H7 (cell line): ENCODE measurements around the gene PIANP. TPM values are rescaled to one million over a fixed set of nuclear protein-coding genes. Genes with fewer than 3 reads are reported as not detected.
A peak's percentile ranks its signal among the peaks of the same experiment; 100 is the strongest.

Experiments used
- DNase-seq: peaks from one replicate; pipeline ENCODE4 v3.0.0; 2012
- H3K27me3 ChIP-seq: 2 replicates; pipeline ENCODE4 v1.6.0; 2011; ENCODE audit warnings: mild to moderate bottlenecking, low read length; ENCODE audit not compliant: control insufficient read depth, insufficient read depth
- H3K36me3 ChIP-seq: replicated peaks from 2 replicates; pipeline ENCODE4 v1.5.1; 2011; ENCODE audit warnings: low read length; ENCODE audit not compliant: control insufficient read depth, insufficient read depth
- H3K4me3 ChIP-seq: 2 replicates; pipeline ENCODE4 v1.5.1; 2011; ENCODE audit warnings: low read depth, mild to moderate bottlenecking, control low read depth, low read length, moderate library complexity; ENCODE audit not compliant: insufficient read depth
- total RNA-seq: library from RNA; depleted of rRNA; stranded (reverse); fragments of >200 nt; shearing (Covaris generic); gene quantifications from 2 replicates; pipeline ENCODE4 v1.2.3, GENCODE V29; 2014

The PIANP gene
- total RNA-seq, 1 experiment from 2014 or later, result 0.42 TPM

- Histone ChIP-seq H3K4me3 (no peak overlapping the region), H3K27me3 (no peaks in the 10 kb centered on the region), H3K36me3 (peaks cover 34% of the 10 kb centered on the region)
- DNase-seq, result no peak
Measured at GRCh38 chr12:6666211-6666610, 34.4 kb downstream of the PIANP start.

DNA sequence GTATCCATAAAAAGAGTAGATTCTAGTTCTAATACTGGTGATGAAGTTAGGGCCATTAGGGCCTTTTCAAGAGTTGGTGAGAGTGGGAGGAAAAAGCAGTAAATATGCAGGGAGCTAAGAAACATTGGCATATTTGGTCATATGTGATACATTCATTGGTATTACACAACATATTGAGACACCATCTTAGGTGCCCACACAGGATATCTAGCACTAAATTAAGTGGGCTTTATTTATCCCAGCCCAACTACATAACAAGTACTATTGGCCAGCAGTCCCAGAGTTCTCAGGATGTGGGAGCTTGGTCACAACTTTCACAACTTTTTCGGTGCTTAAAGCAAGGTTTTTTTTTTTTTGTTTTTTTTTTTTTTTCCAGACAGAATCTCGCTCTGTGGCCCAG is 35.7 kb downstream of the PIANP start:
- Histone ChIP-seq H3K27me3 (no peaks in the 10 kb centered on the region), H3K4me3 (no peak overlapping the region), H3K36me3 (peaks cover 22% of the 10 kb centered on the region)

GRCh38 chr12:6662906-6663742 is 37.5 kb downstream of the PIANP start, which contains the start of gene ING4:
Gene ING4, minus strand, starts transcription at chr12:6663119. Its CDS starts 18 bp downstream, at chr12:6663101.
- Histone ChIP-seq H3K36me3 (peaks cover 13% of the 10 kb centered on the region), H3K4me3 (peak within 1 kb of the TSS; percentile 77), H3K27me3 (no peaks in the 10 kb centered on the region)
- DNase-seq, result peak; percentile 94

More for the DNA sequence above, 35.7 kb downstream of the PIANP start:
- no peak for DNase-seq

DNA sequence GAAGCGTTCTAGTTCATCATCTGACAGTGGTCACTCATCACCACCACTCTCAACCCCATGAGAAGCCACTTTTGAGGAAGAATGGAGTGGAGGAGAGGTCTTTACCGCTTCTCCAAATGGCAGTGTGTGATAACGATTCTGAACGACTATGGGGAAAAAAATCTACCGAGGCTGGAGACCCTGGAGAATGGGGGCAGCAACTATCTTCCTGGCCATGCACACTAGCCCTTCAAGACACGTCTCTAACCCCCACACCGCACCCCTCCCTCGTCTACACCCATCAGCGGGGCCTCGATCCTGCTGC is 38.1 kb downstream of the PIANP start:
- Histone ChIP-seq H3K27me3 (no peaks in the 10 kb centered on the region), H3K36me3 (peaks cover 9% of the 10 kb centered on the region), H3K4me3 (peak overlapping the region; percentile 77)
- peak; percentile 84 for DNase-seq

GRCh38 chr12:6653987-6654386 is 46.6 kb downstream of the PIANP start:
- H3K27me3 ChIP-seq, result no peaks in the 10 kb centered on the region
- peaks cover 11% of the 10 kb centered on the region for H3K36me3 ChIP-seq
- no peak overlapping the region for H3K4me3 ChIP-seq
- no peak for DNase-seq

- Histone ChIP-seq H3K27me3 (no peaks in the 10 kb centered on the region), H3K4me3 (no peak overlapping the region), H3K36me3 (peaks cover 11% of the 10 kb centered on the region)
- no peak for DNase-seq
Measured at GRCh38 chr12:6653342-6653741, 47.3 kb downstream of the PIANP start.

- no peak for DNase-seq
- no peak overlapping the region for H3K4me3 ChIP-seq
- peaks cover 11% of the 10 kb centered on the region for H3K36me3 ChIP-seq
- no peaks in the 10 kb centered on the region for H3K27me3 ChIP-seq
Measured at GRCh38 chr12:6652391-6652790, 48.2 kb downstream of the PIANP start.

DNA sequence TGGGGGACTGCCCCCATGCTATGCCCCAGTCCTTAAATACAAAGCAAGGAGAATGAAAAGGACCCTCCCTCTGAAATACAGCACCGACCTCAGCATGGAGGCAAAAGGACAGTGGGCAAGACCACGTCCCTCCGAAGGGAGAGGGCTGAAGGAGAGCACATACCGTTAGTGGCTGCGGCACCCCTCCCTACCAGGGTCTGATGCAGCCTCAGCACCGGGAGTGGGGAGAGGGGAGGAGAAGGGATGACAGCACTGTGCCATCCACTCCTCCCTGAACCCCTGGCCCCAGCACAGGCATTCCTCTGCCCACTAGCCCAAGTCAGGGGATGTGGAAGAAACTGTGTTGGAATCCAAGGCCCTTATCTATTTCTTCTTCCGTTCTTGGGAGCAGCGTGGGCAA is 49.8 kb downstream of the PIANP start:
- no peak overlapping the region for H3K4me3 ChIP-seq
- peaks cover 10% of the 10 kb centered on the region for H3K36me3 ChIP-seq
- no peak for DNase-seq
- H3K27me3 ChIP-seq, result peaks cover 9% of the 10 kb centered on the region

DNA sequence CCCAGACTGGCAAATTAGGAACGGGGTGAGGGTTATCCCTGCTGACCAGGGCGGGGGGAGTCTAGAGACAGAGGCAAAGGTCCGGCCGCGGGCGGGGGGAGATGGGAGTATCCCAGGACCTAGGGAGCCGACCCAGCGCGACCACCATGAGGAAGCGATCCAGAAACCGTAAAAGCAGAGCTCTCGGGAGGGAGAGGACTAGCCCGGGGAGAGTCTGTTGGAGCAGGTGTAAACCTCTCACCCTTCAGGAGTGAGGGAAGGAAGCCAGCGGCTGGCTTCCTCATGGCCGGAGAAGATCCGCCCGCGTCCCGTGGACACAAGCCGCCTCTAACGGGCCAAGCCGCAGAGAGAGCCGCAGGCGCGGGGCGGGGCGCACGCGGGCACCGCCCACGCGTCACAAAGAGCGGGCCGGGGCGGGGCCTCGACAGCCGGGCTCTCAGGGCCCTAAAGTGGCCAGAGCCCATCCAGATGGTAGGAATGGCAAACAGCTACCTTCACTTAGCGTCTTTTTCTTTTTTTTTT is 53.5 kb downstream of the PIANP start, which contains the start of gene ACRBP:
ACRBP (minus strand) TSS at position 350 of the 522 bp plus-strand sequence; CDS start at position 284, 66 bp downstream.
- peaks cover 9% of the 10 kb centered on the region for H3K27me3 ChIP-seq
- H3K36me3 ChIP-seq, result peaks cover 9% of the 10 kb centered on the region
- DNase-seq, result peak; percentile 97
- H3K4me3 ChIP-seq, result peak within 1 kb of the TSS; percentile 53

- no peak for DNase-seq
- peaks cover 7% of the 10 kb centered on the region for H3K36me3 ChIP-seq
- H3K27me3 ChIP-seq, result peaks cover 9% of the 10 kb centered on the region
- H3K4me3 ChIP-seq, result peak overlapping the region; percentile 53
Measured at GRCh38 chr12:6646276-6647082, 54.1 kb downstream of the PIANP start.

- peak; percentile 80 for DNase-seq
- H3K27me3 ChIP-seq, result peaks cover 9% of the 10 kb centered on the region
- H3K36me3 ChIP-seq, result no peaks in the 10 kb centered on the region
- no peak overlapping the region for H3K4me3 ChIP-seq
Measured at GRCh38 chr12:6644903-6645302, 55.7 kb downstream of the PIANP start.

DNA sequence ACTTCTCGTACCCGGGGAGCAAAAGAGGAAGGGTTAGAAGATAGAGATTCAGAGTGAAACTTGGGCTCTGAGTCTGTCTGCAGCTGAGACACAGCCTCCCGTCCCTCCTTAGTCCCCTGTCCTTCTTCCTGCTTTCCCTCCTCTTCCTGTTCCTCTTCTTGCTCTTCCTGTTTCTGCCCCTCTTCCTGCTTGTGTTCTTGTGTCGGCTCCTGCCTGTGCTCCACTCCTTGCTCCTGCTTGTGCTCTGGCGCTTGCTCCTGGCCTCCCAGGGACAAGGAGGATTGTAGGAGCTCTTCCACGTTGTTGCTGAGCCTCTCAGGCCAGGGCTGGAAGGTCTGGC is 56.4 kb downstream of the PIANP start:
- DNase-seq, result no peak
- Histone ChIP-seq H3K36me3 (no peaks in the 10 kb centered on the region), H3K27me3 (peaks cover 9% of the 10 kb centered on the region), H3K4me3 (no peak overlapping the region)
